Left ventricle myocardium inferior (tissue), 1 donor: ENCODE results near the gene DNAAF6. TPM values are rescaled to one million over a fixed set of nuclear protein-coding genes. Genes with fewer than 3 reads are reported as not detected.
"Not testable (repeated sequence)": the region's sequence is repeated elsewhere in the genome, so short reads cannot be mapped to it uniquely, and the experiment has no call there.

Source experiments
- DNase-seq: peaks from one replicate; pipeline ENCODE4 v3.0.0-alpha.2; 2020
- H3K27ac ChIP-seq: fragments of 200-600 bp; replicated peaks from 2 replicates; pipeline ENCODE4 v1.8.0; 2021
- H3K27me3 ChIP-seq: fragments of 200-600 bp; 2 replicates; pipeline ENCODE4 v1.8.0; 2021; ENCODE audit warnings: low read depth
- H3K36me3 ChIP-seq: fragments of 200-600 bp; 2 replicates; pipeline ENCODE4 v1.8.0; 2021
- H3K4me1 ChIP-seq: fragments of 200-600 bp; 2 replicates; pipeline ENCODE4 v1.8.0; 2021
- H3K4me3 ChIP-seq: fragments of 200-600 bp; 2 replicates; pipeline ENCODE4 v1.8.0; 2021; ENCODE audit warnings: mild to moderate bottlenecking, moderate library complexity
- H3K9me3 ChIP-seq: fragments of 200-600 bp; replicated peaks from 2 replicates; pipeline ENCODE4 v1.8.0; 2021
- CTCF ChIP-seq: fragments of 200-600 bp; IDR thresholded peaks from 2 replicates; pipeline ENCODE4 v1.8.0; 2021; ENCODE audit warnings: antibody characterized with exemption, mild to moderate bottlenecking, borderline replicate concordance
- intact Hi-C: fragments of 100-400 bp; cut with micrococcal nuclease; formaldehyde crosslinking; loops from one replicate; pipeline ENCODE4 v1.11.0; 2022
- total RNA-seq: library from RNA; stranded (reverse); fragmentation: NEBNext Ultra II Directional; extraction: Animal tissue kit (Norgen Biotek cat#: 25700); gene quantifications from one replicate; pipeline ENCODE4 v1.2.1, GENCODE V29; 2021
- donor health status: DM: no; HTN: yes; CAD: no; lungs with severe emphysema.

Gene DNAAF6
- total RNA-seq, 1 donor from 2014 or later: not detected

- Histone ChIP-seq H3K4me1 (no peaks in the 10 kb centered on the region), H3K9me3 (no peaks in the 10 kb centered on the region), H3K27ac (no peak overlapping the region), H3K4me3 (no peak overlapping the region), H3K36me3 (no peaks in the 10 kb centered on the region), H3K27me3 (no peaks in the 10 kb centered on the region)
- no peak for TF ChIP-seq CTCF
- intact Hi-C loops: no loop called here
- no peak for DNase-seq
Measured at GRCh38 chrX:107171369-107172102, 34.9 kb upstream of the DNAAF6 start.

DNA sequence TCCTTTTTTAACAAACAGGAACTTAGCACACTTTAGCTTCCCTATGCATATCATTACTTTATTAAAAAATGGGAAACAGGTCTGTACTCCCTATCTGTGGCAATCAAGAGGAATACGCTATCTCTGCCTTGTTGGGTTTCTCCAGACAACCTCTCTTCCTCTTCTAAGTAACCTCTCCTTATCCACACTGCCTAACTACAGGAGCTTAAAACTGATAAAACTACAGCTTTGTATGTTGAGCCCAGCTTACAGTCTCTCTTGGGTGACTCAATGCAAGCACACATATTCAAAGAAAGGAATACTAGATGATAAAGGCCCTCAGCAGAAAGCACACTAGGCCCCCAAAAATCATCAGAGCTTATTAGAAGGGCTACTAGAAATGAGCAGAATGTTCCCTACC lies 9.1 kb upstream of the DNAAF6 start:
- Histone ChIP-seq H3K27me3 (no peaks in the 10 kb centered on the region), H3K4me1 (no peaks in the 10 kb centered on the region), H3K4me3 (no peak overlapping the region), H3K9me3 (no peaks in the 10 kb centered on the region), H3K36me3 (no peaks in the 10 kb centered on the region), H3K27ac (no peak overlapping the region)
- DNase-seq: no peak
- intact Hi-C loops: no loop called here
- TF ChIP-seq CTCF: no peak

DNA sequence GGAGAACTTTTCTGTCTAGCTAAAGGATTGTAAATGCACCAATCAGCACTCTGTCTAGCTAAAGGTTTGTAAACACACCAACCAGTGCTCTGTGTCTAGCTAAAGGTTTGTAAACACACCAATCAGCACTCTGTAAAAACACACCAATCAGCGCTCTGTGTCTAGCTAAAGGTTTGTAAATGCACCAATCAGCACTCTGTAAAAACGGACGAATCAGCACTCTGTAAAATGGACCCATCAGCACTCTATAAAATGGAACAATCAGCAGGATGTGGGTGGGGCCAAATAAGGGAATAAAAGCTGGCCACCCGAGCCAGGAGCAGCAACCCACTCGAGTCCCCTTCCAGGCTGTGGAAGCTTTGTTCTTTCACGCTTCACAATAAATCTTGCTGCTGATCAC lies 8.3 kb upstream of the DNAAF6 start:
- H3K4me3 ChIP-seq, H3K27me3 ChIP-seq, DNase-seq, H3K9me3 ChIP-seq, H3K36me3 ChIP-seq, H3K4me1 ChIP-seq, intact Hi-C loops, H3K27ac ChIP-seq: not testable (repeated sequence)

DNA sequence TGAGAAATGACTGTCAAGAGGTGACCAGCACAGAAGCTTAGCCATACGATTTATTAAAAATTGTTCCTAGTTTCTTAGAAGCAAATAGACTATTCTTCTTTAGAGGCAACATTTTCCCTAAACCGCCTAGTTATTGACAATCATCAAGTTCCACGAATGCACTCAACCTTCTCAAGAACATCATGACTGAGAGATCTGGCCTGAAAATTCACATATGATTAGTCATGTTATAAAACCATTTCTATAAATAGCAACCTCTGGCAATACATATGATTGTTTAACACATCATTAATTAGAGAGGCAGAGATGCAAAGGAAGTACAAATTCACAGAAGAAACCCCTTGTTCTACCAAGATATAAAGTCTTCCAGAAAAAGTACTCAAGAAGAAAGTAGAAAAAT lies 6.9 kb upstream of the DNAAF6 start:
- H3K27ac ChIP-seq: no peak overlapping the region
- H3K9me3 ChIP-seq: no peaks in the 10 kb centered on the region
- no peak overlapping the region for H3K4me3 ChIP-seq
- DNase-seq: no peak
- no peaks in the 10 kb centered on the region for H3K4me1 ChIP-seq
- TF ChIP-seq CTCF: no peak
- intact Hi-C loops: no loop called here
- H3K27me3 ChIP-seq: no peaks in the 10 kb centered on the region
- H3K36me3 ChIP-seq: no peaks in the 10 kb centered on the region

DNA sequence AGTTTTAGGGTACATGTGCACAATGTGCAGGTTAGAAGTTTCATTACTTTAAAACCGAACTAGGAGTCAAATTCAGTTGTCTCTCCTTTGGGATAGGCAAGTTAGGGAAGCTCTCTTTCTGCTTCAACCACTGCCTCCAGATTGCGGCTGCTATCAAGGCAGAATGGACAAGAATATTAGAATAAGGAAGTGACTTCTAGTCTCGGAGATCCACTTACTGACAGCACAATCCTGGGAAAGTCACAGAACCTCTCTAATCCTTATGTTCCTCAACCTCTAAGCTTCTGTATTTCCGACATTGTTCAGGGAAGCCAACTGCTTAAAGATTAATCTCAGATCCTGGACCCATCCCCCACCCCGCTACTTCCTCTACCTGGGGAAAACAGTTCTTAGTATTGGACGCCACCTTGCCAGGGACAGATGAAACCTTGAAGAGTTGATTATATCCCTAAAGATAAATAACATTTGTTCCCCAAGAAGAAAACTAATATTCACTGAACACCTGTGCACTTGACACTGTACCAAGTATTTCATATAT lies 2.3 kb upstream of the DNAAF6 start:
- DNase-seq: no peak
- Histone ChIP-seq H3K9me3 (no peaks in the 10 kb centered on the region), H3K36me3 (no peaks in the 10 kb centered on the region), H3K4me3 (no peak overlapping the region), H3K27ac (no peak overlapping the region), H3K27me3 (peaks cover 4% of the 10 kb centered on the region), H3K4me1 (no peaks in the 10 kb centered on the region)
- intact Hi-C loops: no loop called here
- no peak for TF ChIP-seq CTCF

- peak overlapping the region; percentile 65 for H3K4me3 ChIP-seq
- peaks cover 4% of the 10 kb centered on the region for H3K27me3 ChIP-seq
- no peak for DNase-seq
- H3K36me3 ChIP-seq: no peaks in the 10 kb centered on the region
- no peaks in the 10 kb centered on the region for H3K4me1 ChIP-seq
- no peak overlapping the region for H3K27ac ChIP-seq
- no peaks in the 10 kb centered on the region for H3K9me3 ChIP-seq
- intact Hi-C loops: no loop called here
- no peak for TF ChIP-seq CTCF
Measured at GRCh38 chrX:107206697-107207065, 270 bp downstream of the DNAAF6 start.
